Aortic smooth muscle cell (primary cell): ENCODE measurements around the gene IRS4. TPM values are rescaled to one million over a fixed set of nuclear protein-coding genes. Genes with fewer than 3 reads are reported as not detected.

Experiments used
- total RNA-seq: library from RNA; depleted of rRNA; stranded (reverse); fragments of >200 nt; gene quantifications from 2 replicates; pipeline ENCODE4 v1.2.3, GENCODE V29; 2014

Gene IRS4
- total RNA-seq = not detected in 2 replicates

DNA sequence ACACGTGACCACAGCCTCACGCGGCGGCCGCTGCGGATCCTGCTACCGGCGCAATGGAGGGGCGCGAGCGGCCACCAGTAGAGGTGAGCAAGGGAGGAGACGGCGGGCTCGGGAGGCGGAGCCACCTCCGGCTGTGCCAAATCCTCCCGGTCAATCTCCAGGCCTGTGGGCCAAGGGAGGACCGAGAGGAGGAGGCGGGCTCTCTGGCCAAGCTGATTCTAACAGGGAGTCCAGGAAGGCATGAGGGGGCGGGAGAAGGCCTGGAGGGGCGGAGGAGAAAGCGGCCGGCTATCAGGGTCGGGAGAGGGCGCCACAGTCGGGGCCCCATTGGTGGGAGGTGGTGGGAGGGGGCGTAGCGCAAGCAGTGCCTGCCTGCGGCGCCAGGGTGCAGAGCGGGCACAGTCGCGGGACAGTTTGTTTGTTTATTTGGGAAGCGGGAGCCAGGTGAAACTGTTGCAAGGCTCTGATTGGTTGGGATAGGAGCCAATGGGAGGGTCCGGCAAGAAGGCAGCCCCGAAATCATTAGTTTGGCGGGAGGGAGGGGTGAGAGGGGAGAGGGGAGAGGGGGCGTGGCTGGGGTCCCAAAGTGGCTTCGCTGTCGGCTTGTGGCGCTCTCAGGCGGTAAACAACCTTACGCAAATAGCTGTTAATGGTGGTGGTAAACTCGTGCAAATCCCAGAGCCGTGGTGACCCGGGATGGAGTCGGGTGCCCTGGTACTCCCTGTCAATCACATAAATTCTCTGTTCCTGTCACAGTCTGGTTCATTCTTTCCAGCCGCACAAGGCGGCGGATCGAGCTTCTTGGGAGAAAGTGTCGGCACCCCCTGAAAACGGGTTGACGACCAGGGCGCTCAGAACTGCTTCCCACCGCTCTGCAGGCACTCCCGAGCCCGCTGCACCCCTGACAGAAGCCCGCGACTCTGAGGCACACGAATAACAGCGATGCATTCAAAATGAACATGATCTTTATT, at the start of gene IRS4:
TSS of gene IRS4 (minus strand) at position 55 of the 971 bp plus-strand sequence.

